Right hindlimb (tissue), 1 donor: Measurements from ENCODE around the gene L3MBTL1.

Source experiments
- DNase-seq: peaks from one replicate; pipeline ENCODE4 v3.0.0-alpha.2; 2018

L3MBTL1 gene

DNA sequence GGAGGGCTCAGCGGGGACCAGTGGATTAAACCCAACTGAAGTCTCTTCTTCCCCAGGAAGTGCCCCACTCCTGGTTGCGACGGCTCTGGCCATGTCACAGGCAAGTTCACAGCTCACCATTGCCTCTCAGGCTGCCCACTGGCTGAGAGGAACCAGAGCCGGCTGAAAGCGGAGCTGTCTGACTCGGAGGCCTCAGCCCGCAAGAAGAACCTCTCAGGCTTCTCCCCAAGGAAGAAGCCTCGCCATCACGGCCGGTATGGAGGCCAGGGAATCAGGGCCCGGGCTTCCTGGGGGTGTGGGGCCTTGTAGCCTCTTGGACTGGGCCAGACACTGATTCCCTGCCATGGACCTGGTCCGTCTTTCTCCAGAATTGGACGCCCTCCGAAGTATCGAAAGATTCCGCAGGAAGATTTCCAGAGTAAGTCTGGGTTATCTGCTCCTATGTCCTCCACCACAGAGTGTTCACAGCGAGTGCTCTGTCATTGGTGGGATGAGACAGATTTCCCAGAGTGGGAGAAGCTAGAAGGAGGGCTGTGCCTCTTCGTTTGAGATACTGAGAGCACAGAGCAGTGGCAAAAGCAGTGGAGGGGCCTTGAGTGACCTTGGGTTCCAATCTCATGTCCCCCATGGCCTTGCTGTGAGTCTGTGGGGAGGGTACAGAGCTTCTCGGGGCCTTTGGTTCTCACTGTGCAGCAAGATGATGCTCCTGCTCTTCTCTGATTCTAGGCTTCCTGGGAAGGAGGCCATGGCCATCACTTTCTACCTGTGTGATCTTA lies 28.7 kb downstream of the L3MBTL1 start:
- no peak for DNase-seq

DNA sequence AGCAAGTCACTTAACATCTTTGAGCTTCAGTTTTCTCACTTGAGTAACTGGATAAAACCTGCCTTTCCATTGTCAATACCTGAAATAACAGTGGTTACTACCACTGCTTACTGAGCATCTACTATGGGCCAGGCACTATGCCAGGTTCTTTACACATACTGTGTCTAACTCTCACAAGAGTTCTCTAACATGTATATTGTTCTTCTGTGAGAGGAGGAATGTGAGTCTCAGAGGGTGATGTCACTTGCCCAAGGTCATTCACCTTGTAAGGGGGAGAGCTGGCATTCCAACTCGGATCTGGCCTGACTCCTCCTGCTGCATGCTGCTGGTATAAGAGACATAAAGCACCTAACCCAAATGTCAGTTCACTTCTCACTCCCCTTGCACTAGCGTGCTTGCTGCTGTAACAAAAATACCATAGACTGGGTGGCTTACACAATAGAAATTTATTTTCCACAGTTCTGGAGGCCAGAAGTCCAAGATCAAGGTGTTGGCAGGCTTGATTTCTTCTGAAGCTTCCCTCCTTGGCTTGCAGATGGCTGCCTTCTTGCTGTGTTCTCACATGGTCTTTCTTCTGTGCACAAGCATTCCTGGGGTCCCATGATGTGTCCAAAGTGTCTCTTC lies 29.4 kb downstream of the L3MBTL1 start:
- no peak for DNase-seq

DNA sequence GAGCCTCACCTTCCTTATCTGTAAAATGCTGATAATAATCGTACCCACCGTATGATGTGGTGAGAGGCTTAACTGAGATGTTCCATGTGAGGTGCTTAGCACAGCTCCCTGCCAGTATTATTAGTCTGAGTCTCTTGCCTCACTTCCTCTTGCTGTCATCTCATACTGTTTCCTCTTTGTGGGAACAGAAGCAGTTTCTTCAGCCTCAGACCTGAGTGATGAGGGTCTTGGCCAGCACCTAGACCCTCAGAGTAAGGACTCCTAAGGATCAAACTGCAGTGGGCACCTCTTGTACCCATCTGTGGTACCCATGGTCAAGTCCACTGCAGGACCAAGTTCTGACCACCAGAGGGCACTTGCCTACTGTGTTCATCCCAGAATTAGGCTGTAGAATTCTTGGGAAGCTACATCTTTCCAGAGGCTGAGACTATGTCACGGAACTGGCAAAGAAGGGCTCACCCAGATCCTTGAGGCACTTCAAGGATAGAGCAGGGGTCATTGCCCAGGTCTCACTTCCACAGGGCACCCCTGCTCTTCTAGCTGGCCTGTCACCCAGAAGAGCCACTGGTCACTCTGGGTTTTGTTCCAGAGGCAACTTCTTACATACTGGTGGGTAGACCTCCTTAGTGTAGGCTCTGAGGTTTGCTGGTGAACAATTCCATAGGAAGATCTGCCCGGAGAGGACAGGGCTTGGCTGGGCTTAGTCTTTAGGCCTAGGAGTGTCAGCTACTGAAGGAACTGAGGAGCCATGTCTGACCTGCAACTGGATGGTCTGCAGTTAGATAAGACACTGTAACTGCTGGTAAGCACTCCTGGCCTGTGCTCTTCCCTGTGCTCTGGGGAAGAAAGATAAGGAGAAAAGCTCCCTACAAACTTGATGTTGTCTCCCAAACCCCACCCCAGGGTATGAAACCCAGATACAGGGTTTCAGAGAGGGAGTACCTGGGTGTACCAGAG lies 30.7 kb downstream of the L3MBTL1 start:
- peak; percentile 61 for DNase-seq

DNA sequence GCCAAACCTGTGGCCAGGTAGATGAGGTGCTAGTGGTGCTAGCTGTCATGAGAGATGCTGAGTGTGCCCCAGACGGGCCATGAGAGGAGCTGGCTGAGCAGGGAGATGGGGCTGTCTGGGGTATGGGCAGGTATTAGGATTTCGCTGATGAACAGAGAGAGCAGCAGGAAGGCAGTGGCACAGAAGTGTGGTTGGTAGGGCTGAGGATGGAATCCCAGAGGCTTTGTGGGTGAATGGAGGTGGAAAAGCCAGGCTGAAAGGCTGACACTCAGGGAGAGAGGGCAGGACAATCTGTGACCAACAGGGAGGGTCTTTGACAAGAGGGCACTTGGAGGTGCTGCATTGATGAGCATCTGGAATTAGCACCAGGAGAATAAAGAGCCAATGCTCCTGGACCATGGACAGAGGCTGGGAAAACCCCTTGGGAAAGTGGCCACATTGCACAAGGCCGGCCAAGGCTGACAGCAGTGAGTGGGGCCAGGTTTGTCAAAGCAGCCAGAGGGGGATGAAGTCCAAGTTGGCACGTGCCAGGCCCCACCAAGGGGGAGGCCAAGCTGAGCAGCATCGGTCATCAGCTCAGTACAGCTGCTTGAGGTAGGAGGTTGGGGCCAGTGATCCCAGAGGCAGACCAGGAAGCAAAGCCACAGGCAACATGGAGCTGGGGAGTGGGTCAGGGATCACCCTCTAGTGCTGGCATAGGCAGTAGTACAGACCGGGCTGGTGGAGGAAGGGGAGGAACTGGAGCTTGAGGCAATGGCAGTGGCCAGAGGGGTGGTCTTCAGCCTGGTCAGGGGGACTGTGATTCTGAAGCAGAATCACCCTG lies 31.6 kb downstream of the L3MBTL1 start:
- no peak for DNase-seq

DNA sequence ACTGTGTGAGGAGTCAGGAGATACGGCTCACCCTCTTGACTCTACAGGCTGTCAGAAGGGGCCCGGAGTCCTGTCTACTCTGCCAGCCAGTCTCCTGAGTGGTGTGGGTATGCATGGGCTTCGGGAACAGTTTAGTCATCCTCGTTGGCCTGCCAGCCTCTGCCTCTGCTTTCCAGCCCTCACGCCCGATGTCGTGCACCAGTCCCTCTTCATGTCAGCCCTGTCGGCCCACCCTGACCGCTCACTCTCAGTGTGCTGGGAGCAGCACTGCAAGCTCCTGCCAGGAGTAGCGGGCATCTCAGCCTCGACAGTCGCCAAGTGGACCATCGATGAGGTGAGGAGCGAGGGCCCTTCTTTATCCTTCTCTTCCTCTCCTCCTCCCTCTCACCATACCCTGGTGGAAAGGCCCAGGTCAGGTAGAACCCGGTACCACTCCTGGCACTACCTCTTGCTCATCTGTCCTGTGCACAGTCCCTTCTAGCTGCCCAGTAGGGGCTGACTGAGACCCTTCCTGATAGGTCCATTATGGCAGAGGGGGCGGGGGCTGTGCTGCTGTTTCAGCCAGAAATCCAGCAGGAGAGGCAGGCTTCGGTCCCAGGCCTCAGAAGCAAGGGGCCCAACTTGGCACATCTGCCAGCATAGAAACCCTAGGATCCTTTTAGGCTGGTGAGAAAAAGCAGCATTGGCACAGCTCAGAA lies 32.6 kb downstream of the L3MBTL1 start:
- no peak for DNase-seq

DNA sequence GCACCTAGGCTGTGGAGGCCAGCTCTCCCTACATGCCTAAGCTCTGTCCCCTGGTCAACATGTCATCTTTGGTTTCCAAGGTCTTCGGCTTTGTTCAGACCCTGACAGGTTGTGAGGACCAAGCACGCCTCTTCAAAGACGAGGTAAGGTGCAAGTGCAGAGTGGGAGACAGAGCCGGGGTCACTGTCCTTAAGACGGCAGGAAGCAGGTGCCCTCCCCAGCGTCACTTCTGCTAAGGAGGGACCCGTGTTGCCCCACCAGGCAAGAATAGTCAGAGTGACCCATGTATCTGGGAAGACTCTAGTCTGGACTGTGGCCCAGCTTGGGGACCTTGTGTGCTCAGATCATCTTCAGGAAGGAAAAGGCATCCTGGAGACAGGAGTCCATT lies 33.2 kb downstream of the L3MBTL1 start:
- no peak for DNase-seq

DNA sequence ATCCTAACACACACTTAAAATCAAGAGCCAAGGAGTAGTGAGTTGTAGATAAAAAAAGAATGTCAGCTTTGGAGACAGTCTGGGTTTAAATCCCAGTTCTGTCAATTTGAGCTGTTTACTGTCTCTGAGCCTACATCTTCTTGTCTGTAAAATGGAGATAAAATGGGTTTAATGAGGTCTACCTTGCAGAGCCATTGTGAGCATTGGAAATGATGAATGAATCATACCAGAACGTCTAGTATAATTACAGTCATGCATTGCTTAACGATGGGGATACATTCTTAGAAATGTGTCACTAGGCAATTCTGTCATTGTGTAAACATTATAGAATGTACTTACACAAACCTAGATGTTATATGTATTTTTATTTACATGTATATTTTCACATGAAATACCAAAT lies 33.7 kb downstream of the L3MBTL1 start:
- no peak for DNase-seq

DNA sequence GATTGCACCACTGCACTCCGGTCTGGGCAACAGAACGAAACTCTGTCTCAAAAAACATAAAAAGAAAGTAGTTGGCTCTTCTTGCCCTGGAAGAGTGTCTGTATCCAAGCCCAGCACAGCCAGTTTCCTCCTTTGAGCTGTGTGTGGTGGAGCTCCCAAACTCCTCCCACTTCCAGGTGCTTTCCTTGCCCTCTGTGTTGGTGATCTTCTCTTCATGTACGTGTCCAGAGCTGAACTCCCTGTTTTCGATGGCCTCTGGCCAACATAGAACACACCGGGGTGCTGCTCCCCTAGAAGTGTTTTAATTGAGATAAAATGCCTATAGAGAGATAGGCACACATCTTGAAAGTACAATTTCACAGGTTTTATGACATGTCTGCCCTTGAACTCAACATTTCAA lies 34.7 kb downstream of the L3MBTL1 start:
- DNase-seq, result no peak

DNA sequence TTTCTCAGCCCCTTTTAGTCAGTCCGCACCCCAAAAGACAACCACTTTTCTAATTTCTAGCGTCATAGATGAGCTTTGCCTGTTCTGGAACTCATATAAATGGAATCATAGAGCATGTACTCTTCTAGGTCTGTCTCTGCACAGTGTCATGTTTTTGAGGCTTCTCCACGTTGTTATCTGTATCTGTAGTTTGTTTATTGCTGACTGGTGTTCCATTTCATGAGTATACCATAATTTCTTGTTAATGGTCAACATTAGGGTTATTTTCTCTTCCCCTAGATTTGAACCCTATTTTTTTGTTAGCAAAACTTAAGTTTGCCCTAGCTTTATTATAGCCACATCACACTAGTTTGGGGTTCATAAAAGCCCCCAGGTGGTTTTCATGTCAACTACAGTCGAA lies 35.2 kb downstream of the L3MBTL1 start:
- DNase-seq, result no peak

DNA sequence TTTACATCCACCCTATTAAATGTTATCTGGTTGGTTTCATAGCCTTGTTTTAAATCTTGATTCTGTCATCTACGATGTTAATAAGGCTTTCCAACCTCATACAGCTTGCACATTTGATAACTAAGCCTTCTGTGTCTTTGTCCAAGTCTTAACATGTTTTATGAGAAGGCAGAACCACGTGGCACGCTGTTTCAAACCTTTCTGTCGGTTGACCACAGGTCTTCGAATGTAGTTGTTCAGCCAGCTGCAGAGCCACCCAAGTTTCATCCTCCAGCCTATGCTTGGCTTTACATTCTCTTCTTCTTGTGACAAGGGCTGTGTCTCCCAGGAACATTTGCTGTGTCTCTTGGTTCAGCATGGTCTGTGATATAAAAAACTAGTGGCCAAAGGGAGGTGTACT lies 35.6 kb downstream of the L3MBTL1 start:
- DNase-seq, result no peak

DNA sequence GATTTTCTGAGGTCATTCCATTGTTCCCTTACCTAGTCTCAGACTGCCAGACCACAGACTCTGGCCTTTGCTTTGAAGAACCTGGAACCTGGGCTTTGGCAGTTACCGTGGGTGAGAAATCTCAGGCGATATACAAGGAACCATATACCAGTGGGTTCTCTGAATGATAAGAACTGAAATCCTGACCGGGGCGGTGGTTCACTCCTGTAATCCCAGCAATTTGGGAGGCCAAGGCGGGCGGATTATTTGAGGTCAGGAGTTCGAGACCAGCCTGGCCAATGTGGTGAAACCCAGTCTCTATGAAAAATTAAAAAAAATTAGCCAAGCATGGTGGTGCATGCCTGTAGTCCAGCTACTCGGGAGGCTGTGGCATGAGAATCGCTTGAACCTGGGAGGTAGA lies 37.0 kb downstream of the L3MBTL1 start:
- no peak for DNase-seq

DNA sequence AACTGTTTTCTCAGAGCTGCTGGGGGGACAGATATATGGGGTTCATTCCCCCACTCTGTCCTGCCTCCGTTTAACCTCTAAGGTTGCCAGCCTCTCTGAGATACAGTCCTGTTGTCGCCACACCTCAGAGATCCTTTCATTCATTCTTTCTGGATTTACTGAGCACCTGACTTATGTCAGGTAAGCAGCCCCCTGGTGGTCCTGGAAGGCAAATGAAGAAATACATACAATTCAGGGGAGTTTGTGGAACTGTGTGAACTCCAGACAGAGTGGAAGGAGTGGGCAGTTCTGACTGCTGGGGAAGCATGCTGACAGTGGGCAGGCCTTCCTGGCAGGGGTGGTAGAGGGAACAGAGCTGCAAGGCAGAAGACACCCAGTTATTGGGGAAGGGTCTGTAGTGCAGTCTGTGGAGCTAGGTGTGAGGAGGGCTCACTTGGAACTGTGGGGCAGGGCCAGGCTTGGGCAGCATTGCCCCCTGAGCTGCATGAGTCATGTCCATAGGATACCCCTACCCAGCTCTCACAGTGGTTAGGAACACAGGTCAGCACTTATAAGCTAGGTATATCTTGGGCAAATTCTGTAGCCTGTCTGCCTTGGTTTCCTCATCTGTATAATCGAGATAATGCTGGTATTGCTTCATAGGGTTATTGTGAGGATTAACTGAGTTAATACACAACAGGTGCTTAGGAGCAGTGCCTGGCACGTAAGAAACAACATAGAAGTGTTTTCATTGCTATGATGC lies 38.5 kb downstream of the L3MBTL1 start:
- DNase-seq, result no peak

DNA sequence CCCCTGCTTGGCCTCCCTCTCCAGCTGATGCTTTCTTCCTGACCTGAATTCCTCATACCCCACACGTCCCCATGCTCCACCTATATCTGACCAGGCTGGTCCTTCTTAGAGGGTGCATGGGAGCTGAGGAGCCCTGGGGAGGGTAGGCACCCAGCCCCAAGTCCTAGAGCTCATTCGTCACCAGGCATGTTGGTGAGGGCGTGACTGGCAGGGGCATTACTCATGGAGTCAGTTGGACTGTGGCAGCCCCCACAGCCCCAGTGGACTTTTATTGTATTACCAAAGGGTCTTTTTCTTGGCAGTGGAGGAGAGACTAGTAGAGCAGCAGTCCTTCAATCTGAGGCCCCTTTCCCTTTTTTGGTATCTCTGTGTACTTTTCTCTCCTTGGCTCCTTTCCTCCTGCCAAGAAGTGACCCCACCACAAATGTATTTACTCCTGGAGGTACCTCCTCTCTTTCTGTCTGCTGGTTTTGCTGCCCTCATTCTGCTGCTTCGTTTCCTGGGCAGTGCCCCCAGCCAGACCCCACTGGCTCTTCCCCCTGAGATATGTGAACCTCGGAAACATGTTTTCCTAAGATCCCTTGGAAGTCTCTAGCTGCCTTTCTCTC lies 40.9 kb downstream of the L3MBTL1 start:
- no peak for DNase-seq

DNA sequence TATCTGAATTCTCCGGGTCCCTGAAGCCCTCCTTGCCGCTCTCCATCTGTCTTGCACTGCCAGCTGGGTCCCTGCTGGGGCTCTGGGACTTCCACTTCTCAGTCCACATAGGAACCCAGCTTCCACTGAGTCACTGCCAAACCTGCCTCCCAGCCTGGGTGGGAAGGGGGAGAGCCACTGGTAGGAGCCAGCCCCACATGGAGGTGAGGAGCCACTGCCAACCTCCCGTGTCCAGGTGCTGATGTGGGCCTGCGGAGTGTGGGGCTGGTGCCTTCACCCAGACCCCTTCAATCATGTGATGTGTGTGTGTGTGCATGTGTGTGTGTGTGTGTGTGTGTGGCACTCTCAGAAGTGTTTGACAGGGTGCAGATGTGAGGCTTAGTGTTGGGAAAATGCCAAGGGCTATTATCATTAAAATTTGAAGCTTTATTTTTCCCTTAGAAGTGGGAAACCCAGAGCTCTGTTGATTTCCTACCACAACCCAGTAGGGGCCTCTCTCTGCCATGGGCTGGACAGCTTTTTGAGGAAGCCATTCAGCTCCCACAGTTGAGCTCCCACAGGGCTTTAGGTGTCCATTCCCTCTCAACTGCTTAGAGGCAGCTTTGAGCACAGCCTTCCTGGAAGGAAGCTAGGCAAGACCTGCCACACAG lies 42.0 kb downstream of the L3MBTL1 start:
- no peak for DNase-seq

DNA sequence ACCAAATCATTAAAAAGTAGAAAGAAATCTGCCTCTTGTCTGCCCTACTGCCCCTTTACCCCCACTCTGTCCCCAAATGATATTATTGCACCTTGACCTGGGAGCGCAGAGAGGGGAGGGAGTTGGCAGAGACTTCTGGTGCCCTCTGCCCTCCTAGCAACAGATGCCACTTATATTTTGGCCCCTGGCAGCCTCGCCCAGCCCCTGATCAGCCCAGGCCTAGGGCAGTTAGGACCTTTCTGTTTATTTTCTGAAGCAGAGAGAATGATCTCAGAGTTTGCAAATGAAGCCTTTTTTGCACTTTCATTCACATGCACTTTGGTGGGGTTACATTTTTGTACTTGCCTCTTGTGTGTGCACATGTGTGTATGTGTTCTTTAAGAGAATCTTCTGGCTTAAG lies 43.0 kb downstream of the L3MBTL1 start:
- no peak for DNase-seq

DNA sequence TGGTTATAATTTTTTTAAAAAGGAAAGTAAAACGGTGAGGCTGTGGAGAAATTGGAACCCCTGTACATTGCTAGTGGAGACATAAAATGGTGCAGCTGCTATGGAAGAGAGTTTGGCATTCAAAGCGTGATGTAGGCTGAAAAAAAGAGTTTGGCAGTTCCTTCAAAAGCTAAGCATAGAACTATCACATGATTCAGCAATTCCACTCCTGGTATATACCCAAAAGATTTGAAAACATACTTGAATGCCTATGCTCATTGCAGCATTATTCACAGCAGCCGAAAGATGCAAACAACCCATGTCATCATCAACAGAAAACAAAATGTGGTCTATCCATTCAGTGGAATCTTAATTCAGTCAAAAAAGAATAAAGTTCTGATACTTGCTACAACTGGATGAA lies 46.9 kb downstream of the L3MBTL1 start:
- DNase-seq, result no peak

DNA sequence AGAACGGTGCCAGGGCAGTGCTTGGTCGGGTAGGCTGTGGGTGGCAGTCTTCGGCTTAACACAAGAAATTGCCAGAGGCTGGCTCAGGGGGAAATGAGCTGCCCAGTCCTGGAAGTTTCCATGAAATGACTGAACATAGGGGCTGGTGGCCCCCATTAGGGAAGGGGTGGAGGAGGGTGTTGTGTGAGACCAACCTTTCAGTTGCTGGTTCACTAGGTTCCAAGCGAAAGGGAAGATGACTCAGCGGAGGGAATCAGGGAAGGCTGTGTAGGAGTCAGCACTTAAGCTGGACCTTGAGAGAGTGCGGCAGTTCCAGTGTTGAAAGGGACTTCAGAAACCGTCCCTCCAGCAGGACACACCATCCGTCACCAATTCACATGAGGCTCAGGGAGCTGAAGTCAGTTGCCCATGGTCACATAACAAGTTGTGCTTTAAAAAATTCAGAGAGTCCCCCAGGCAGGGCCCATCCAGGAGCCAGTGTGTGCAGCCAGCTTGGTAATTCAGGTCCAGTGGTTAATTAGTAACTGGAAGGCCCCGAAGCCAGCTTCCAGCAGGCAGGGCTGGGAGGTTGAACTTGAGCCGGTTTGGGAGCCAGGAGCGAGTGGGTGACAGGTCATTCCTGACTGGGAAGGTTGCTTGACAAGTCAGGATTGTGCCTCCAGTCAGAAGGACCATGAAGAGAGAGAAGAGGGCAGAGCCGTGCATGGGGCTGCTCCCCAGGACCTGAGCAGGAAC lies 51.1 kb downstream of the L3MBTL1 start, which contains the start of gene SGK2:
Gene SGK2 (plus strand): TSS at position 616 of the 735 bp plus-strand sequence. CDS start 7,469 bp downstream, outside the sequence.
- no peak for DNase-seq

DNA sequence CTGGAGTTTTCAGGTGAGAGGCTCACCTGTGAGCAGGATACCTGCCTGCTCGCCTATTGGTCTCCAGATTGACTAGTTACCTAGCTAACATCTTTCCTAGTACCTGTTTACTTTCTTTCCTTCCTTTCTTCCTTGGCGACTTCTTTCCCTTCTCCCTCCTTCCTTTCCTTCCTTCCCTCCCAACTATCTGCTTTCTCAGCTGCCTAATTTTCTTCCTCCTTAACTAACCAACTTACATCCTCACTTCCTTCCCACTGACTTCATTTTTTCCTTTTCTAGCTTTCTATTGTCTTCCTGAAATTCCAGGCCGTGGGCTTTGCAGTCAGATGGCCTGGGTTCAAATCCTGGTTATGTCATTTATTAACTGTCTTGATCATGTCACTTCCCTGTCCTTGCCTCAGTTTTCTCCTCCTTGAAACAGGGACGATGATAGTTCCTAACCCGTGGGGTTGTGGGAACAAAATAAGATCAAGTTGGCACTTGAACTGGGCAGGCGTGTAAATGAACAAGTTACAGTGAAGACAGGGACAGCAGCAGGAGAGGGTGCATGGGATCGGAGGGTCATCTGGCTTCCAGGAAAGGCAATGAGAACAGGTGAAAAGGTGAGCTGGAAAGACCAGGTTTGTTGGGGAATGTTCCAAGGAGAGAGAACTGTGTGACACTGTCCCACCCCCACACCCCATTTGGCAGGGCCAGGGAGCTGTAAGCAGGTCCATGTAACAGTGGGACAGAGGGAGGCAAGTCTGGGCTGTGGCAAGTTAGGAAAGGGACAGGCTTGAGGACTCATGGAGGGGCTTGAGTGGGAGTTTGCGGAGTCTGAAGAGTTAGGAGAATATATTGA lies 51.9 kb downstream of the L3MBTL1 start:
- DNase-seq, result no peak
